SK-N-SH (cell line): ENCODE measurements around the gene KLHL8. TPM values are rescaled to one million over a fixed set of nuclear protein-coding genes. Genes with fewer than 3 reads are reported as not detected.

Experiments
- CTCF ChIA-PET: fragments of 300-600, 350-600 bp; formaldehyde crosslinking; extraction: SDS; loops from one replicate; lab custom pipeline; 2021; lab: Yijun Ruan, JAX
- POLR2A ChIA-PET: fragments of 350-600 bp; sonication (Branson Sonifier 250); formaldehyde crosslinking; extraction: SDS; loops from one replicate; lab custom pipeline; 2020; ENCODE audit warnings: antibody characterized with exemption, inconsistent platforms; lab: Yijun Ruan, JAX
- DNase-seq: peaks from one replicate; pipeline ENCODE4 v3.0.0; 2012
- H2AFZ ChIP-seq: fragments of 200-600 bp; sonication (generic); 2 replicates; pipeline ENCODE4 v1.8.1; 2016; ENCODE audit warnings: antibody characterized with exemption, mild to moderate bottlenecking, low read depth
- H3F3A ChIP-seq: fragments of 200-600 bp; sonication (generic); replicated peaks from 2 replicates; pipeline ENCODE3; 2016; ENCODE audit warnings: antibody characterized with exemption, mild to moderate bottlenecking; ENCODE audit not compliant: insufficient read depth
- H3K27ac ChIP-seq, 2 experiments: fragments of 200-500 bp in 1 of 2; fragments of 200-600 bp in 1 of 2; sonication (Bioruptor generic) in 1 of 2; sonication (generic), shearing (Covaris generic) in 1 of 2; 2 replicates each; pipeline versions ENCODE4 v1.5.1 to v1.6.1; 2014 to 2016; ENCODE audit warnings: low read depth in 2 of 2, inconsistent platforms in 1 of 2, low read length in 1 of 2, mild to moderate bottlenecking in 1 of 2, mixed read lengths in 1 of 2
- H3K27me3 ChIP-seq: fragments of 200-600 bp; sonication (generic), shearing (Covaris generic); 2 replicates; pipeline ENCODE4 v1.6.1; 2016; ENCODE audit warnings: mixed run types; ENCODE audit not compliant: insufficient read depth
- H3K36me3 ChIP-seq, 2 experiments: fragments of 200-500 bp in 1 of 2; fragments of 200-600 bp in 1 of 2; sonication (Bioruptor generic) in 1 of 2; sonication (generic) in 1 of 2; replicated peaks in 1 of 2; 2 replicates each; pipeline versions ENCODE3 to v1.5.1; 2014 to 2016; ENCODE audit warnings: low read length in 1 of 2, mild to moderate bottlenecking in 1 of 2; ENCODE audit not compliant: insufficient read depth in 2 of 2, control insufficient read depth in 1 of 2
- H3K4me1 ChIP-seq, 2 experiments: fragments of 200-500 bp in 1 of 2; fragments of 200-600 bp in 1 of 2; sonication (Bioruptor generic) in 1 of 2; sonication (generic), shearing (Covaris generic) in 1 of 2; 2 replicates each; pipeline versions ENCODE4 v1.5.1 to v1.6.1; 2014 to 2016; ENCODE audit warnings: low read depth in 1 of 2, low read length in 1 of 2, mixed run types in 1 of 2; ENCODE audit not compliant: insufficient read depth in 2 of 2, control insufficient read depth in 1 of 2
- H3K4me2 ChIP-seq: fragments of 200-600 bp; sonication (generic), shearing (Covaris generic); 2 replicates; pipeline ENCODE4 v1.6.1; 2017; ENCODE audit warnings: mixed run types
- H3K4me3 ChIP-seq, 2 experiments: fragments of 200-500 bp in 1 of 2; fragments of 200-600 bp in 1 of 2; sonication (Bioruptor generic) in 1 of 2; sonication (generic), shearing (Covaris generic) in 1 of 2; 2 replicates each; pipeline versions ENCODE4 v1.5.1 to v1.8.1; 2014 to 2016; ENCODE audit warnings: low read depth in 2 of 2, inconsistent platforms in 1 of 2, low read length in 1 of 2, mild to moderate bottlenecking in 1 of 2, mixed read lengths in 1 of 2, moderate library complexity in 1 of 2
- H3K79me2 ChIP-seq: fragments of 200-600 bp; sonication (generic); 2 replicates; pipeline ENCODE4 v1.8.1; 2017; ENCODE audit warnings: mild to moderate bottlenecking; ENCODE audit not compliant: insufficient read depth
- H3K9ac ChIP-seq: fragments of 200-600 bp; sonication (generic); 2 replicates; pipeline ENCODE4 v1.6.1; 2017; ENCODE audit warnings: mixed run types
- H3K9me2 ChIP-seq: fragments of 200-600 bp; sonication (generic); 2 replicates; pipeline ENCODE4 v1.6.1; 2017; ENCODE audit warnings: mixed run types
- H3K9me3 ChIP-seq: fragments of 200-600 bp; sonication (generic); 2 replicates; pipeline ENCODE4 v1.6.1; 2017; ENCODE audit warnings: mixed run types, mild to moderate bottlenecking, moderate library complexity
- H4K20me1 ChIP-seq: fragments of 200-600 bp; sonication (generic); 2 replicates; pipeline ENCODE4 v1.6.1; 2017; ENCODE audit warnings: mild to moderate bottlenecking, mixed run types; ENCODE audit not compliant: insufficient read depth
- CHD2 ChIP-seq: fragments of 150-350 bp; IDR thresholded peaks from 2 replicates; pipeline ENCODE4 v1.6.1; 2018; ENCODE audit warnings: low read length; ENCODE audit not compliant: partially characterized antibody
- EZH2phosphoT487 ChIP-seq: fragments of 200-600 bp; sonication (generic); IDR thresholded peaks from 2 replicates; pipeline ENCODE4 v1.6.1; 2017; ENCODE audit warnings: low read depth, mixed run types, mild to moderate bottlenecking, antibody characterized with exemption, moderate library complexity, borderline replicate concordance
- FOSL2 ChIP-seq: IDR thresholded peaks from 2 replicates; pipeline ENCODE4 v1.4.0; 2012; ENCODE audit warnings: low read depth, mild to moderate bottlenecking, moderate library complexity, borderline replicate concordance
- GABPA ChIP-seq: IDR thresholded peaks from 2 replicates; pipeline ENCODE4 v1.4.0; 2012; ENCODE audit warnings: low read depth, mild to moderate bottlenecking
- GATA2 ChIP-seq: sonication (generic); formaldehyde crosslinking; IDR thresholded peaks from 2 replicates; pipeline ENCODE4 v1.5.0; 2020; ENCODE audit warnings: mild to moderate bottlenecking, missing genetic modification reagents
- IRF3 ChIP-seq: fragments of 150-350 bp; IDR thresholded peaks from 2 replicates; pipeline ENCODE4 v1.6.1; 2016; ENCODE audit warnings: mild to moderate bottlenecking, low read depth, low read length
- RAD21 ChIP-seq: IDR thresholded peaks from 2 replicates; pipeline ENCODE4 v1.6.1; 2012; ENCODE audit warnings: mild to moderate bottlenecking, low read length
- RCOR1 ChIP-seq: fragments of 150-350 bp; IDR thresholded peaks from 2 replicates; pipeline ENCODE4 v1.6.1; 2017; ENCODE audit warnings: antibody characterized with exemption, low read length
- RFX5 ChIP-seq: IDR thresholded peaks from 2 replicates; pipeline ENCODE4 v1.6.1; 2012; ENCODE audit warnings: mild to moderate bottlenecking, improper control_type of control experiment, low read length
- TAF1 ChIP-seq: IDR thresholded peaks from 2 replicates; pipeline ENCODE4 v1.6.1; 2012; ENCODE audit warnings: low read depth, mild to moderate bottlenecking, low read length, moderate library complexity, borderline replicate concordance
- USF2 ChIP-seq: fragments of 150-350 bp; IDR thresholded peaks from 2 replicates; pipeline ENCODE4 v1.6.1; 2017; ENCODE audit warnings: antibody characterized with exemption, low read length, low read depth, borderline replicate concordance
- YY1 ChIP-seq: IDR thresholded peaks from 2 replicates; pipeline ENCODE4 v1.4.0; 2012; ENCODE audit warnings: low read depth, mild to moderate bottlenecking
- ZBTB33 ChIP-seq: IDR thresholded peaks from 2 replicates; pipeline ENCODE4 v1.4.0; 2012; ENCODE audit warnings: low read depth, borderline replicate concordance
- WGBS: methylation state at CpG from one replicate; pipeline ENCODE4 v1.1.6; 2017; ENCODE audit warnings: low lambda C conversion rate; 5-methylcytosine and 5-hydroxymethylcytosine counted together
- polyA plus RNA-seq, 3 experiments: library from polyadenylated mRNA; depleted of rRNA; stranded (reverse); fragments of >200 nt; gene quantifications; 2 replicates each; pipeline ENCODE4 v1.2.3, GENCODE V29; 2012

The KLHL8 gene
- polyA plus RNA-seq, 1 of the 3 experiments (the other 2 are of a cell fraction): 2.4 TPM

GRCh38 chr4:87114245-87115062 is 106.0 kb downstream of the KLHL8 start:
- Histone ChIP-seq H3K27me3 (no peaks in the 10 kb centered on the region), H3K9me2 (no peaks in the 10 kb centered on the region), H3K4me3 (no peak overlapping the region), H3F3A (peaks cover 6% of the 10 kb centered on the region), H3K27ac (no peak overlapping the region), H3K36me3 (peaks cover 24 to 29% of the 10 kb centered on the region in 2 experiments), H3K4me1 (peaks cover 5 to 7% of the 10 kb centered on the region in 2 experiments; a peak in 2 of 4 replicates), H3K9ac (no peak overlapping the region), H3K79me2 (no peaks in the 10 kb centered on the region), H3K9me3 (no peaks in the 10 kb centered on the region), H4K20me1 (no peaks in the 10 kb centered on the region), H2AFZ (no peak overlapping the region), H3K4me2 (no peak overlapping the region)
- TF ChIP-seq GATA2 (CRISPR knock-in tag) (no peak), TAF1 (no peak), FOSL2 (no peak)
- WGBS: 92% methylated on average over 14 of the region's 24 CpGs
- ChIA-PET POLR2A (interaction anchor here (0.6 kb wide), 1 partner anchor 12 kb away, joined by 5 read pairs; no protein-coding TSS in a partner anchor), CTCF (interaction anchor here (0.6 to 2.2 kb wide), 8 partner anchors 17 to 192 kb away, joined by 3 to 8 read pairs (median 4); no protein-coding TSS in a partner anchor)
- DNase-seq: no peak

GRCh38 chr4:87112063-87112462 is 108.4 kb downstream of the KLHL8 start:
- no peak for DNase-seq
- Histone ChIP-seq H3F3A (peaks cover 25% of the 10 kb centered on the region), H3K27ac (no peak overlapping the region), H4K20me1 (no peaks in the 10 kb centered on the region), H3K36me3 (peaks cover 20 to 29% of the 10 kb centered on the region in 2 experiments), H3K4me1 (peaks cover 22 to 23% of the 10 kb centered on the region in 2 experiments; a peak in 3 of 4 replicates), H3K27me3 (no peaks in the 10 kb centered on the region), H3K4me3 (no peak overlapping the region), H3K4me2 (no peak overlapping the region), H2AFZ (no peak overlapping the region), H3K9ac (no peak overlapping the region), H3K79me2 (no peaks in the 10 kb centered on the region), H3K9me3 (no peaks in the 10 kb centered on the region), H3K9me2 (no peaks in the 10 kb centered on the region)
- ChIA-PET POLR2A (no interaction called here), CTCF (no interaction called here)
- WGBS: 98% methylated on average over 4 of the region's 4 CpGs
- TF ChIP-seq RFX5: no peak
- no peak for TF ChIP-seq CHD2
- TF ChIP-seq EZH2phosphoT487: no peak
- TF ChIP-seq YY1: no peak
- no peak for TF ChIP-seq USF2
- no peak for TF ChIP-seq RAD21
- no peak for TF ChIP-seq ZBTB33
- TF ChIP-seq IRF3: no peak
- TF ChIP-seq RCOR1: no peak
- TF ChIP-seq GABPA: no peak
